Measurements from ENCODE around the gene HACD1.

The HACD1 gene

GRCh38 chr10:17578603-17579002 lies 38.6 kb downstream of the HACD1 start:
- no peak for DNase-seq (ENCODE audit: low spot score)

DNA sequence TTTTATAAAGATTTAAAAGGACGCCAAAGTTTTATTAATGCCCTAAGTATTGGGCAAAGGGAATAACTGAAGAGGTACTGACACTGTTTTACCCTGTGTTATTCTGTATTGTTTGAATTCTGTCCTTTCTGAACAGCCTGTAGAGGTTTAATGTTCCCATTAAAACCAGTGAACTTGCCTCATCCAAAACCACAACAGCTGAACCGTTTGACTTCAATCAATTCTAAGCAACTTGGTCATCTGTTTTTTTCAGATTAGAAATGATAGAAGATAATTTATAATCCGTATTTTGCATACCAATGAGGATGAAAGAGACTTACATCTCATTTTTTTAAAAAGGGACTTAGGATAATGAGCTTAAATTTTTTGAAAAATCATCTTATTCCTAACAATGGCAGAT lies 40.4 kb downstream of the HACD1 start:
- no peak for DNase-seq (ENCODE audit: low spot score)

DNA sequence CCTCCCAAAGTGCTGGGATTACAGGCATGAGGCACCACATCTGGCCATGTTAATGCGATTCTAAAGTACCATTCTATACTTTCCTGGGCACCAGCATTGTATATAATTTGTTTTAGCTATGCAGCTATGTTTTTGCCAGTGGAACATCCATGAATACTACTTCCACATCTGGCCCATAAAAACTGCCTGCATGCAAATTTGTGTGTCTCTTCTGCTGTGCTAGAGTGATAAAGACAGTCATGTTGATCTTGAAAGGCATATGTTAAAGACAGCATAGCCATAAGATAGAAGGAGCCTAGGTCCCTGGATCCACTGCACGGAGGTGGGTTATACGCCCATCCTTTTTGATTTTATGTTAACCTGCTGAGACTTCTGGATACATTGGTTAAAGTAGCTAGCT lies 52.3 kb downstream of the HACD1 start:
- no peak for DNase-seq (ENCODE audit: low spot score)

DNA sequence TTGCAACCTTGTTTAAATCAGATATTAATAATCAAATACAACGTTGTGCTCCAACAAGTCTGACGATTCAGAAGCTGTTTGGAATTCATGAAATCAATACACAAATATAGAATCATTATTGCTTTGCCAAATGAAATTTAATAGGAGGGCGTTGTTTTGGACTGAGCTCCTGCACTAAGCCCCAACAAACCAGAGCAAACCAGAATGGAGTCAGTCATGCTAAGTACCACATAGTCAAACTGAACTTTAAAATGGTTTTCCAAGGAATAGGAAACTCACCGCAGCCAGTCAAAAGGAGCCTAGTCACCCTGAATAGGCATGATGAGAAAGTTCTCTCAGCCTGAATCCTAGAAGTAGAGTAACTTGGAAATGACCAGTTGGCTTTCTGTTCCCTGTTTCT lies 53.7 kb downstream of the HACD1 start:
- no peak for DNase-seq (ENCODE audit: low spot score)

DNA sequence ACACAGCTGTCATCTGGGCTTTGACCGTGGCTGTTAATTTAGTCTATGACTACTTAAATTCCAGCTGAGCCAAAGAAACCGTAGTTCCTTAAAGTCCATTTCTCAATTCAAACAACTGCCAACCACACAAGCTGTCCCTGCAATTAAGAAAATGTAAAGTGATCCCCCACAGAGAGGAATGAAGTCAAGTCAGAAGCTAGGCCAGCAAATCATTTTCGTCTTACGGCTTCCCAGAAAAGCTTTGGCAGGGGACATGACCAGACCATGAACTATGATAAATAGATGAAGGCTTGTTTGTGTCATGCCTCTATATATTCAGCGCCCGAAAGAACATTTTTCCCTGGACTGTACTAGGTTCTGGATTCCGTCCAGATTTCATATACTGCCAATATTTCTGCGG lies 54.6 kb downstream of the HACD1 start:
- no peak for DNase-seq (ENCODE audit: low spot score)

DNA sequence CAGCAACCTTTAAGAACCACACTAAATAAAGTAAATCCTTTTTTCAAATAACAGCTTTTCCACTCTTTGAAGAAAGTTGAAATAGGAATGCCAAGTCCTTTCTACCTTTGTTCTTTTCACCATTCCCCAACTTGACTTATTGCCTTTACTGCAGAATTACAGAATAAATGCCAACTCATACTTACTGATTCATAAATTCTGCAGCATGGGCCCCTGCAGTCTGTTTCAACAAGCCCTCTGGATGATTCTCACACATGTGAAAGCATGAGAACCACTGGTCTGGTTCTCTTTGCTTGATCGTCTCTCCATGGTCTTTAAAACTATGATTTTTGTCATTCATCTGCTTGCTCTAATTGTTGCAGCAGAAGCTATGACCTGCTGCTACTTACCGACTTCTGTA lies 56.1 kb downstream of the HACD1 start:
- no peak for DNase-seq (ENCODE audit: low spot score)

DNA sequence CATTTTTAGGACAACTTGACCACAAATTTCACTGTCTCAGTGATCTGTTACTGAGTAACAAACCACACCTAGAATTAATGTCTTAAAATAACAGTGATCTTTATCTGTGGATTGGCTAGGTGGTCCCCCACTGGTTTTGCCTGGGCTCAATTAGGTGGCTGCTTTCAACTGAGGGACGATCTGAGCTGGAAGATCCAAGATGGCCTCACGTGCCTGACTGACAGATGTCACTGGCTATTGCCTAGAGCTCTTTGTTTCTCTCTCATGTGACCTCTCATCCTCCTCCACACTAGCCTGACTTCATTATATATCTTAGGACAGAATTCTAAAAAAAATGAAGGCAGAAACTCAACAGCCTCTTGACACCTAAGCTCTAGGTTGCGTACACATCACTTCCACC lies 59.7 kb downstream of the HACD1 start:
- no peak for DNase-seq (ENCODE audit: low spot score)

GRCh38 chr10:17548770-17549169 lies 68.4 kb downstream of the HACD1 start:
- DNase-seq (ENCODE audit: low spot score) = no peak

- DNase-seq (ENCODE audit: low spot score) = no peak
These were observed 69.0 kb downstream of the HACD1 start for GRCh38 chr10:17548162-17548561.

- DNase-seq (ENCODE audit: low spot score) = no peak
These were observed 70.1 kb downstream of the HACD1 start for GRCh38 chr10:17547060-17547459.

- DNase-seq (ENCODE audit: low spot score) = no peak
These were observed 72.7 kb downstream of the HACD1 start for GRCh38 chr10:17544465-17544864.
